Fibroblast of pulmonary artery (primary cell): ENCODE measurements around the gene ESYT3.
"Not testable (repeated sequence)": the region's sequence is repeated elsewhere in the genome, so short reads cannot be mapped to it uniquely, and the experiment has no call there.

ENCODE experiments used
- DNase-seq: peaks from one replicate; pipeline ENCODE4 v3.0.0-alpha.2; 2010; ENCODE audit warnings: low read depth
- H3K4me3 ChIP-seq: replicated peaks from 2 replicates; pipeline ENCODE4 v1.5.1; 2011; ENCODE audit warnings: low read depth, mild to moderate bottlenecking, control low read depth, low read length, moderate library complexity
- CTCF ChIP-seq: IDR thresholded peaks from 2 replicates; pipeline ENCODE4 v1.5.1; 2011; ENCODE audit warnings: mild to moderate bottlenecking, control low read depth, low read length, inconsistent platforms; ENCODE audit errors: missing control alignments

ESYT3 gene

GRCh38 chr3:138493804-138494606 is 59.6 kb downstream of the ESYT3 start:
- peak; percentile 73 for DNase-seq
- H3K4me3 ChIP-seq, result no peak overlapping the region
- no peak for TF ChIP-seq CTCF

GRCh38 chr3:138494607-138494929 is 60.2 kb downstream of the ESYT3 start:
- no peak for TF ChIP-seq CTCF
- no peak for DNase-seq
- no peak overlapping the region for H3K4me3 ChIP-seq

GRCh38 chr3:138495638-138496037 is 61.2 kb downstream of the ESYT3 start:
- not testable (repeated sequence) for H3K4me3 ChIP-seq, DNase-seq

GRCh38 chr3:138496436-138496835 is 62.0 kb downstream of the ESYT3 start:
- H3K4me3 ChIP-seq, result no peak overlapping the region
- no peak for TF ChIP-seq CTCF
- no peak for DNase-seq

GRCh38 chr3:138497021-138497420 is 62.6 kb downstream of the ESYT3 start:
- TF ChIP-seq CTCF, result no peak
- DNase-seq, result no peak
- H3K4me3 ChIP-seq, result no peak overlapping the region

GRCh38 chr3:138497851-138498250 is 63.4 kb downstream of the ESYT3 start:
- no peak for DNase-seq
- H3K4me3 ChIP-seq, result no peak overlapping the region
- TF ChIP-seq CTCF, result no peak

GRCh38 chr3:138498991-138499390 is 64.6 kb downstream of the ESYT3 start:
- DNase-seq, result no peak
- no peak overlapping the region for H3K4me3 ChIP-seq
- TF ChIP-seq CTCF, result no peak
